Esophagus muscularis mucosa (tissue), 4 donors: ENCODE results near the gene LSM8.

Experiments used
- EP300 ChIP-seq: sonication (generic); formaldehyde crosslinking; IDR thresholded peaks from one replicate; pipeline ENCODE4 v1.6.1; 2017; ENCODE audit warnings: antibody characterized with exemption
- POLR2A ChIP-seq: fragments of 450-650 bp; IDR thresholded peaks from one replicate; pipeline ENCODE4 v1.6.1; 2017; ENCODE audit warnings: antibody characterized with exemption, moderate library complexity, mild to moderate bottlenecking, low read depth
- POLR2AphosphoS5 ChIP-seq, 2 donors: sonication (generic); formaldehyde crosslinking; IDR thresholded peaks; one replicate each; pipeline ENCODE4 v1.6.1; 2017; ENCODE audit warnings: antibody characterized with exemption in 2 of 2
- TF ChIP-seq, protein P1 (sequence below), 3 experiments: fragments of 200-600 bp in 2 of 3; fragments of 450-650 bp in 1 of 3; sonication (generic) in 2 of 3; IDR thresholded peaks; one replicate each; pipeline ENCODE4 v1.5.1; 2017 to 2019; ENCODE audit warnings: antibody characterized with exemption in 3 of 3, mild to moderate bottlenecking in 2 of 3, moderate library complexity in 1 of 3

DNA sequence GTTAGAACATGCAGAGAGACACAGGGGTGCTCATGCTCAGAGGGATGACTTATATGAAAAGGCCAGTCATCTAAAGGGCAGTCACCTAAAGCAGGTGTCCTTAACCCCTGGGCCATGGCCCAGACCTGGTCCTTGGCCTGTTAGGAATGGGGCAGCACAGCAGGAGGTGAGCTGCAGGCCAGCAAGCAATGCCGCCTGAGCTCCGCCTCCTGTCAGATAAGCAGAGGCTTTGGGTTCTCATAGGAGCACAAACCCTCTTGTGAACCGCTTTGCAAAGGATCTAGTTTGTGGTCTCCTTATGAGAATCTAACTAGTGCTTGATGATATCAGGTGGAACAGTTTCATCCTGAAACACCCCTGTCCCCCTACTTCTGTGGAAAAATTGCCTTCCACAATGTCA lies 55.0 kb downstream of the LSM8 start:
- TF ChIP-seq, protein P1, sequence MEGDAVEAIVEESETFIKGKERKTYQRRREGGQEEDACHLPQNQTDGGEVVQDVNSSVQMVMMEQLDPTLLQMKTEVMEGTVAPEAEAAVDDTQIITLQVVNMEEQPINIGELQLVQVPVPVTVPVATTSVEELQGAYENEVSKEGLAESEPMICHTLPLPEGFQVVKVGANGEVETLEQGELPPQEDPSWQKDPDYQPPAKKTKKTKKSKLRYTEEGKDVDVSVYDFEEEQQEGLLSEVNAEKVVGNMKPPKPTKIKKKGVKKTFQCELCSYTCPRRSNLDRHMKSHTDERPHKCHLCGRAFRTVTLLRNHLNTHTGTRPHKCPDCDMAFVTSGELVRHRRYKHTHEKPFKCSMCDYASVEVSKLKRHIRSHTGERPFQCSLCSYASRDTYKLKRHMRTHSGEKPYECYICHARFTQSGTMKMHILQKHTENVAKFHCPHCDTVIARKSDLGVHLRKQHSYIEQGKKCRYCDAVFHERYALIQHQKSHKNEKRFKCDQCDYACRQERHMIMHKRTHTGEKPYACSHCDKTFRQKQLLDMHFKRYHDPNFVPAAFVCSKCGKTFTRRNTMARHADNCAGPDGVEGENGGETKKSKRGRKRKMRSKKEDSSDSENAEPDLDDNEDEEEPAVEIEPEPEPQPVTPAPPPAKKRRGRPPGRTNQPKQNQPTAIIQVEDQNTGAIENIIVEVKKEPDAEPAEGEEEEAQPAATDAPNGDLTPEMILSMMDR (IDR thresholded peaks at IDR 0.05), result no peak
- TF ChIP-seq POLR2A (no peak), POLR2AphosphoS5 (IDR thresholded peaks at IDR 0.05) (no peak), EP300 (no peak)
